Left hindlimb (tissue), 1 donor: ENCODE data around the gene PRND.
"Not testable (repeated sequence)": the region's sequence is repeated elsewhere in the genome, so short reads cannot be mapped to it uniquely, and the experiment has no call there.

ENCODE experiments used
- DNase-seq: peaks from one replicate; pipeline ENCODE4 v3.0.0-alpha.2; 2018

PRND gene

DNA sequence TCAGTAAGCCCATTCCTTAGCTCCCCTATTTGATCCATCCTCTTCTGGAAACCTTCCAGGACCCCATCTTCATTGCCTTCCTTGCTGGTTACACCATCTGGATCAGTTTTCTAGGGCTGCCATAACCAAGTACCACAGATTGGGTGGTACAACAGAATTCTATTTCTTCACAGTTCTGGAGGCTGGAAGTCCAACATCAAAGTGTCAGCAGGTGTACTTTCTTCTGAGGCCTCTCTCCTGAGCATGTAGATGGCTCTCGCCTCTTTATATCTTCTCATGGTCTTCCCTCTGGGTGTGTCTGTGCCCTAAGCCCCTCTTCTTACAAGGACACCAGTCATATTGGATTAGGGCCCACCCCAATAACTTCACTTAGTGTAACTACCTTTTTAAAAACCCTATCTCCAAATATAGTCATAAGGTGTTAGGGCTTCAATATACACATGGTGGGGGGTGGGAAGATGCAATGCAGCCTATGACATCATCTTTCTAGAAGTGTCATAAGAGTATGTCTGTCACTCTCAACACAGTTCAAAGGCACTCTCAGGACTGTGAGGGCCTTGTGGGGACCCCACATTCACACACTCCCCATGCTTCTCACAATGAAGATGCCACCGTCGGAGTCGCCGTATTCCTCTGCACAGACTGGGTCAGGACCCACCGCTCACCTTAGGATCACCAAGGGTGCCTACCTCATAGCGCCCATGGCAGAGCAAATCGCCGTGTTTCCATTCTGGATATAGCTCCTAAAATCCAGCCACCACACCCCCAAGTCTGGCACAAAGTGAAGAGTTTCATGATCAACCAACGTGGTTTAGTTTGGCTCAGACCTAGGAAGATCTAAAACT is 12.2 kb upstream of the PRND start:
- no peak for DNase-seq

DNA sequence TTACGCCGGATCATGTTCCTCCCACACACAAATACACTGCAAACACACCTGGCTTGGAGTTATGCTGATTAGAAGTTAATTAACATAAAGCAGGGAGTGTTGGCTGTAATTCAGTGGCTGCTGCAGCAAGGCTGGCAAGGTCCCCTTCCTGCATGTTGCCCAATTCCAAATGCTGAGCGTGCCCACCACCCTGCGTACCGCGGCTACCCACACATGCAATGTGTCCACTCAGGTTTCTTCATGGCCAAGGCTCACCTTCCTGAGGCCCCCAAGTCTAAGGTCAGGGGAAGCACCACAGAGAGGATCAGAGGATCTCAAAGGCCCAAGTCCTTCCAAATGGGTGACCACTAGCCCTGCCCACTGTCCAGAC is 11.6 kb upstream of the PRND start:
- DNase-seq = no peak

GRCh38 chr20:4711511-4711910 is 10.2 kb upstream of the PRND start:
- DNase-seq = no peak

GRCh38 chr20:4713401-4713800 is 8.3 kb upstream of the PRND start:
- no peak for DNase-seq

- DNase-seq = no peak
Measured at GRCh38 chr20:4714818-4715217, 6.9 kb upstream of the PRND start.

DNA sequence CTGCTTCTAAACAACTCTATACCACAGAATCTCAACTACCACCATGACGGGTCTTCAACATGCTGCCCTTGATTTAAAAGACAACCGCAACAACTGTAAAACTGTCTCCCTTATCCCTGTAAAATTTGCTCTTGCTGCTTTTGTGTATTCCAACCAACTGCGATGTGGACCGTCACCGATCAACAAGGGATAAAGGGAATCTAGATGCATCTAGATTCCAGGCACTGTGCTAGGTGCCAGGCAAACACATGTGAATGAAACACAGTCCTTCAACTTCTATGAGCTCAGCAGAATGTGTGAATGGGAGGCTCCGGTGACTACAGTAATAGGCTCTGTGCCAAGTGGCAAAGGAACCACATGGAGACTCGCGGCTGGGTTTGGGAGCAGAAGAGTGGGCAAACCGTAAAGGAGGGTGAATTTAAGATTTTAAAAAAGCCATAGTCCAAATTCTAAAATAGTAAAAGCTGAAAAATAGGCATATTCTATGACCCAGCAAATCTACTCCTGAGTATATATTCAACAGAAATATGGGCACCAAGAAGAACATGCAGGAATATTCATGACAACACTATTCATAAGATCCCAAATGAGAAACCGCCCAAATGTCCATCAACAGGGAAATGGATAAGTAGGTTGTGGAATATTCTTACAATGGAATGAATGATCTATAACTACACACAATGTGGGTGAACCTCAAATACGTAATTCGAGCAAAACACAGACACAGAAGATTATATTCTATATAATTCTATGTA is 3.7 kb upstream of the PRND start:
- no peak for DNase-seq

- no peak for DNase-seq
Measured at GRCh38 chr20:4719190-4719589, 2.5 kb upstream of the PRND start.

DNA sequence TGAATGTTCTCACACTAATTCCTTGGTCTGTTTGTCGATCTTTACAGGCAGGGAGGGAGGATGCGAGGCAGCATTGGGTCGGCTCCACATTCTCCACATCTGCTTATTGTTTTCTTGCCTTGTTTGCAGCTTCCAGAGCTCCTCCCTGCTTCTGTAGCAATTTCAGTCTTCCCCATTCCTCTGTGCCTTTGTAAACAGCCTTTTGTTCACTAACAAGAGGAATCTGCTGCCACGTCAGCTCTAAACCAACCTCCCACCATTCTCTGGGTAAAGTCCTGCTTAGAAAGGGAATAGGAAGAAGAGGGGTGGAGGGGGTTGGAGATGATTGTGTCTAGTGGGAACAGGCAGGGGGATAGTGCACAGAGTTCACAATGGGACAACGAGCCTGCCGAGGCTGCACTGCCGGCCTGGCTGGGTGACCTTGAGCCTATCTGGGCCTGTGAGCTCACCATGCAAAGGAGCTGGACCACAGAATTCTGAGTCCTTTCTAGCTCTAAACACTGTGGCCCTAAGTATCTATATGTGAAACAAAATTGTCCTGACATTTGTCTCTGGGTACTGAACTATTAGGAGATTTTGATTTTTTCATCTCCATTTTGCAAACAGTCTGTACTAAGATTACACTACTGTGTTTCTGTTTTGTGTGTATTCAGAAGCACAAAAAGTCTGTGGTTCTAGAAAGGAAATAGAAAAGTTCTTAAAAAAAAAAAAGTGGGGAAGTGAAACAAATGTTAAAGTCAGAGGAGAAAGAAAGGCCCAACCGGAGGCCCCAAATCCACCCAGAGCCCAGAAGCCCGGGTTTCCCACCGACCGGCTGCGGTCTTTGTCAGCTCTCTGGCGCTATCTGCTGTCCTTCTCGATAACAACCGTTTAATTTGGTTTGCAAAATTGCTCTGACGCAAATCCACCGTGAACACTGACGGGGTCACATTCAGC is 1.4 kb upstream of the PRND start:
- DNase-seq = peak; percentile 80

DNA sequence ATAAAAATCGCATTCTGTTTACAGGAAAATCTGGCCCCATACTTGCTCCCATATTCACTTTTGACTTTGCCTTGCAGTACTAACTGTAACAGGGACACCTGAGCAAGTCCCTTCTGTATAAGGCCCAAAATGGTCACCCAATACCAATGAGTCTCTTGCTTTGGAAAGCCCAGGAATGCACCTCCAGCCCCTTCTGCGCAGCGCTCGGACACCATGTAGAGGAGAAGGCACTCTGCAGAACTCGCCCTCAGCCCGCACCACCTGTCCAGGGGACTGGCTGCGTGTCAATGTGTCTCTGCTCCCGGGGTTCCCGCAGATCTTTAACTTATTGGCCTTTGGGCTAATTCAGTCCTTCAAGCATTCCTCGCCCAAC is 746 bp upstream of the PRND start:
- DNase-seq = no peak

- no peak for DNase-seq
Measured at GRCh38 chr20:4722571-4722970, 862 bp downstream of the PRND start.

DNA sequence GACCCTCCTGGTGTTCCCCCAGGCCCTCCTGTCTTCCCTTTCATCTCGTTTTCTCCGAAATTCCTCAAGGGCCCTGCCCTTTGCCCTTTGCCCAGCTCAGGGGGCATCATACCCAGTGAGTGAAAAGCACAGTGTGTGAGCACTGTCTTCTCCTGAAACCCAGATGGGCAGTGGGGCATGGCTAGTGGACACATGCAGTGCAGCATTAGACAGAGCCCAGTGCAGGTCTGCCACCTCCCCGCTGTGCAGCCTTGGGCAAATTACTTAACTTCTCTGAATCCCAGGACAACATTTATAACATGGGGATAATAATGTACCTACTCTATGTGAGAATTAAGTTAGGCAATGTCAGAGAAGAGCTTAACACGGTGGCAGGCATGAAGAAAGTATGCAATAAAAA is 1.3 kb downstream of the PRND start:
- DNase-seq = no peak

GRCh38 chr20:4723553-4723952 is 1.8 kb downstream of the PRND start:
- DNase-seq = not testable (repeated sequence)

DNA sequence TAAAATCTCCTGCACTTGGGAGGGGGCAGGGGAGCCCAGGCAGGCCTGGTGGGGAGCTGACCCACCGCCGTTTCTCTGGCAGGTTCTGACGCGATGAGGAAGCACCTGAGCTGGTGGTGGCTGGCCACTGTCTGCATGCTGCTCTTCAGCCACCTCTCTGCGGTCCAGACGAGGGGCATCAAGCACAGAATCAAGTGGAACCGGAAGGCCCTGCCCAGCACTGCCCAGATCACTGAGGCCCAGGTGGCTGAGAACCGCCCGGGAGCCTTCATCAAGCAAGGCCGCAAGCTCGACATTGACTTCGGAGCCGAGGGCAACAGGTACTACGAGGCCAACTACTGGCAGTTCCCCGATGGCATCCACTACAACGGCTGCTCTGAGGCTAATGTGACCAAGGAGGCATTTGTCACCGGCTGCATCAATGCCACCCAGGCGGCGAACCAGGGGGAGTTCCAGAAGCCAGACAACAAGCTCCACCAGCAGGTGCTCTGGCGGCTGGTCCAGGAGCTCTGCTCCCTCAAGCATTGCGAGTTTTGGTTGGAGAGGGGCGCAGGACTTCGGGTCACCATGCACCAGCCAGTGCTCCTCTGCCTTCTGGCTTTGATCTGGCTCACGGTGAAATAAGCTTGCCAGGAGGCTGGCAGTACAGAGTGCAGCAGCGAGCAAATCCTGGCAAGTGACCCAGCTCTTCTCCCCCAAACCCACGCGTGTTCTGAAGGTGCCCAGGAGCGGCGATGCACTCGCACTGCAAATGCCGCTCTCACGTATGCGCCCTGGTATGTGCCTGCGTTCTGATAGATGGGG is 3.0 kb downstream of the PRND start:
- no peak for DNase-seq

GRCh38 chr20:4725263-4725550 is 3.5 kb downstream of the PRND start:
- DNase-seq = no peak

DNA sequence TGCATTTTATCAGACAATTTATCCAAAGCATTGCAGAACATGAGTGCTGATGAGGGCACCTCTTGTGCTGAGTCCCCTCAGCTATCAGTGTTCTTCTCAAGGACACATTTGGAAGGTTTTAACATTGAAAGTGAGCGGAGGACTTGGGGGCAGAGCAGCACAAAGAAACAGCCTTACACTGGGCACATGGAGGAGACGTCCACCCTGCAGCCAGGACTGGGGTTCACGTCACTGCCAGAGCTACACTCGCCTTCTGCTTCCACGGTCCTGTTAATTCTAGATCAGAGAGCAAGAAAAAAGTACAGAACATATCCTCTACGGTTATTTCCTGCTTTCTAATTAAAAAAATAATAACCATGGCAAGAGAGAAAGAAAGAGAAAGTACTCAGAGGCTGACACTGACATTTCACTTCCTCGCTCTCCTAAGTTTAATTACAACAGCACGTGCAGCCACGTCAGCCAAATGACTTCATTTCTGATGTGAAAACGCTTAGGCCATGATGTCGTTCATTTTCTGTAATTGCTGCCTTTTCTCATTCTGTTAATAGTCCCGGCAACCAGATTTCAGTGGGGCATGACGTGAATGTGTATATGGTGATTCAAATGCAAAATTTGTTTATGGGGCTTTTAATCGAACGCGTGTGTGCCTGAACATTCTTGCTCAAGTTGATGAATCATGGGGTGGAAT is 5.1 kb downstream of the PRND start:
- no peak for DNase-seq

DNA sequence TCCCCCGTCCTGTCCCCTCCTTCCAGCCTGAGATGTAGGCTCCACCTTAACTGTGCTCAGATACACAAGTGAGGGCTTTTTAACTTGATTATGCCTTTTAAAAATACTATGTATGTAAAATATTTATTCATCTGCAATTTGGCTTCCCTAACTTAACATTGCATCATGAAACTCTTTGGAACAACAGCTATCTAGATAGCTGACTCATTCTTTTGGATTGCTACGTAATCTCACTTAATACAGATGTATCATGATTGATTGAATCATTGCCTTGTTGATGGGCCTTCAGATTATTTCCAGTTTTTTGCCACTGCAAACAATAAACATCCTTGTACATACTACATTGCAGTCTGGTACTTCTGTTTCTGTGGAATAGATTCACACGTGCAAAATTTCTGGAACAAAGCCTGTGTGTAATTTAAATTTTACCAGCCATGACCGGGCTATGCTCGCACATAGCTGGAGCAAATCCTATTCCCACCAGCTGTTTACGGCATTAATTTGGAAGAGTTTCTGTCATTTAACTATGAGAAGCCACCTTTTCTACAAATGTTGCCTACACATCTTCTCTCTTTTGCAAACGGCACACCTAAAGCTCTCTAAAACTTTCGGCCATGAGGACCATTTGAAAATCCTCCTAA is 6.5 kb downstream of the PRND start:
- no peak for DNase-seq

GRCh38 chr20:4729265-4729664 is 7.6 kb downstream of the PRND start:
- DNase-seq = no peak

DNA sequence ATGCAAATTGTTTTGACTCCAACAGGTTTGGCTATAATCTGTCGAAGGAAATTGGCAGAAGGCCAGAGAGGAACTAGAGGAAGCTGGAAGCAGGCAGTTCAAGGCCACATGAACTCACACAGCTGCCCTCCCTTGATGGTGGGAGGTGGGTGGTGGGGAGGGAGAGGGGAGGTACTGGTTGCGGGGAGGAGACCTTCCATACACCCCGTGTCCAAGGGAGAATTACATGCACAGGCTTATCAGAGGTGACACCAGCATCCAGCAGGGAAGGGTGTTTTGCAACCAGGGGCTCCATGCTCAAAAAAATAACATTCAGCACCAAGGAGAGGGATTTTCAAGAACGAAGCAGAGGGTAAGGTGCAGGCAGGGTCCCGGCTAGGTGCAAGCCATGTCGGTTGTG is 9.1 kb downstream of the PRND start:
- DNase-seq = no peak

GRCh38 chr20:4736875-4737274 is 15.2 kb downstream of the PRND start:
- DNase-seq = no peak

DNA sequence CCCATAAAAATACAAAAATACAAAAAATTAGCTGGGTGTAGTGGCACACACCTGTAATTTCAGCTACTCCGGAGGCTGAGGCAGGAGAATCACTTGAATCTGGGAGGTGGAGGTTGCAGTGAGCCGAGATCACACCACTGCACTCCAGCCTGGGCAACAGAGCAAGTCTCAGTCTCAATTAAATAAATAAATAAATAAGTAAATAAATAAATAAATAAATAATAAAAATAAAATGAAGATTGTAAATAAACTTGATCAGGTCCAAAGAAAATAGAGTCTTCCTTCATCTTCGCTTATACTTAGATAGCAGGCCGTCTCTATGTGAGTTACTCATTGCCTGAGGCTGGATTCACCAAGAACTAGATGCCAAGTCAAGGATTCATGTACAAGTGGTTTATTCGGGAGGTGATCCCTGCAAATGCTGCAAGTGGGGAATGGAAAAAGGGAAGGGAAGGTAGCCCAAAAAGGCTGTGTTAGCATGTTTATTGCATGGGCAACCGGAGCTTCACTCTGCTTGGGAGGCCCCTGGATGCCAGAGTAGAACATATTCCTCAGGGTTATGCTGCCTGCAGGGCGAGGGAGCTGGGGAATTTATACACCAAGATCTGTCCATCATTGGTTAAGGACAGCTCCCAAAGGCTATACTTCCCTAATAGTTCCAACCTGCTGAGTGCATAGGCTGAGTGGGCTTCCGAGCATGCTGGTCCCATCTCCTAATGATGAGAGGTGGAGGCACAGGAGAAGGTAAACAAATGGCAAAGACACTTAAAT is 16.3 kb downstream of the PRND start:
- DNase-seq = no peak
